PC-3 (cell line): ENCODE results near the gene MCCC1. TPM values are rescaled to one million over a fixed set of nuclear protein-coding genes. Genes with fewer than 3 reads are reported as not detected.
A peak's percentile ranks its signal among the peaks of the same experiment; 100 is the strongest.

Experiments
- ATAC-seq: fragments of 200-7000 bp; cut with Tn5 transposase; 2 replicates; pipeline ENCODE4 v1.9.1; 2020; ENCODE audit warnings: mild to moderate bottlenecking, moderate library complexity
- BruUV-seq: library from RNA; stranded (reverse); fragments of 400-500 nt; replicated peaks from 2 replicates; lab custom pipeline; 2021; lab: Mats Ljungman, UMichigan
- CTCF ChIA-PET: fragments of 300-600 bp; sonication (Branson Sonifier 250); formaldehyde crosslinking; loops from one replicate; lab custom pipeline; 2022; ENCODE audit warnings: antibody characterized with exemption; lab: Charles Lee
- POLR2A ChIA-PET: fragments of 300-600 bp; sonication (Branson Sonifier 250); formaldehyde crosslinking; loops from one replicate; lab custom pipeline; 2022; ENCODE audit warnings: antibody characterized with exemption; ENCODE audit not compliant: unreplicated experiment; lab: Charles Lee
- DNase-seq: peaks from one replicate; pipeline ENCODE4 v3.0.0-alpha.2; 2015
- H2AFZ ChIP-seq: fragments of 300-600 bp; sonication (generic); 2 replicates; pipeline ENCODE4 v1.6.0; 2016; ENCODE audit warnings: antibody characterized with exemption, low read length
- H3F3A ChIP-seq: fragments of 300-600 bp; sonication (generic); one replicate; pipeline ENCODE4 v1.6.0; 2017; ENCODE audit warnings: antibody characterized with exemption, low read length, control low read depth, mild to moderate bottlenecking; ENCODE audit not compliant: unreplicated experiment
- H3K27ac ChIP-seq: fragments of 300-600 bp; sonication (generic); 2 replicates; pipeline ENCODE4 v1.5.1; 2016; ENCODE audit warnings: mild to moderate bottlenecking, low read length
- H3K27me3 ChIP-seq: fragments of 300-600 bp; sonication (generic); 2 replicates; pipeline ENCODE4 v1.6.1; 2016; ENCODE audit warnings: low read length, mixed read lengths
- H3K36me3 ChIP-seq: fragments of 300-600 bp; sonication (generic); 2 replicates; pipeline ENCODE4 v1.6.1; 2016; ENCODE audit warnings: low read depth, mixed run types, low read length, mixed read lengths
- H3K4me1 ChIP-seq: fragments of 300-600 bp; sonication (generic); 2 replicates; pipeline ENCODE4 v1.5.1; 2016; ENCODE audit warnings: low read length; ENCODE audit not compliant: insufficient read depth
- H3K4me2 ChIP-seq: fragments of 300-600 bp; sonication (generic); 2 replicates; pipeline ENCODE4 v1.6.0; 2016; ENCODE audit warnings: low read length
- H3K4me3 ChIP-seq: fragments of 300-600 bp; sonication (generic); 2 replicates; pipeline ENCODE4 v1.5.1; 2016; ENCODE audit warnings: mild to moderate bottlenecking, low read length, mixed read lengths
- H3K79me2 ChIP-seq: fragments of 300-600 bp; sonication (generic); 2 replicates; pipeline ENCODE4 v1.6.1; 2017; ENCODE audit warnings: low read length, mixed read lengths
- H3K9ac ChIP-seq: fragments of 300-600 bp; sonication (generic); 2 replicates; pipeline ENCODE4 v1.6.0; 2016; ENCODE audit warnings: mild to moderate bottlenecking, low read length
- H3K9me2 ChIP-seq: fragments of 300-600 bp; sonication (generic); replicated peaks from 2 replicates; pipeline ENCODE4 v1.6.1; 2016; ENCODE audit warnings: mixed run types, low read length, mixed read lengths
- H3K9me3 ChIP-seq: fragments of 300-600 bp; sonication (generic); 2 replicates; pipeline ENCODE4 v1.6.1; 2016; ENCODE audit warnings: low read length, mixed read lengths
- H4K20me1 ChIP-seq: fragments of 300-600 bp; sonication (generic); 2 replicates; pipeline ENCODE4 v1.6.1; 2016; ENCODE audit warnings: low read length, mixed read lengths
- CTCF ChIP-seq: fragments of 300-600 bp; sonication (generic); conservative IDR thresholded peaks from 2 replicates; pipeline ENCODE4 v1.5.1; 2017; ENCODE audit warnings: antibody characterized with exemption, low read depth, mild to moderate bottlenecking, low read length
- EZH2 ChIP-seq: fragments of 300-600 bp; sonication (generic); IDR thresholded peaks from one replicate; pipeline ENCODE4 v1.6.1; 2017; ENCODE audit warnings: antibody characterized with exemption, mild to moderate bottlenecking, low read length; ENCODE audit not compliant: unreplicated experiment
- EZH2phosphoT487 ChIP-seq: fragments of 300-600 bp; sonication (generic); IDR thresholded peaks from 2 replicates; pipeline ENCODE4 v1.6.1; 2018; ENCODE audit warnings: mild to moderate bottlenecking, antibody characterized with exemption, low read length, borderline replicate concordance
- intact Hi-C: fragments of 100-400 bp; cut with micrococcal nuclease; formaldehyde crosslinking; loops from 2 replicates; pipeline ENCODE4 v1.9.0; 2023
- total RNA-seq: library from RNA; depleted of rRNA; stranded (reverse); fragments of >200 nt; gene quantifications from 2 replicates; pipeline ENCODE4 v1.2.3, GENCODE V29; 2014

MCCC1 gene
- total RNA-seq, 1 experiment from 2014 or later: 18.5 TPM

GRCh38 chr3:183074881-183075280, 24.4 kb downstream of the MCCC1 start:
- Histone ChIP-seq H2AFZ (no peak overlapping the region), H3K9ac (0 out of 2 replicates have a peak overlapping the region, but pooled peaks have one; percentile 70), H3K4me2 (peak overlapping the region; percentile 81; the same call in 1 of the 2 replicates), H3K9me3 (no peaks in the 10 kb centered on the region), H3K79me2 (no peaks in the 10 kb centered on the region), H3K27ac (peak overlapping the region; percentile 94), H3K27me3 (no peaks in the 10 kb centered on the region), H3K4me3 (no peak overlapping the region), H3K4me1 (peaks cover 18% of the 10 kb centered on the region), H3K36me3 (peaks cover 13% of the 10 kb centered on the region; the same call in 1 of the 2 replicates), H3K9me2 (no peaks in the 10 kb centered on the region), H3F3A (no peaks in the 10 kb centered on the region), H4K20me1 (no peaks in the 10 kb centered on the region)
- BruUV-seq: no TSS peak
- ATAC-seq: no peak
- ChIA-PET POLR2A (no interaction called here), CTCF (no interaction called here)
- no peak for TF ChIP-seq CTCF
- TF ChIP-seq EZH2phosphoT487: no peak
- TF ChIP-seq EZH2: no peak
- intact Hi-C loops: no loop called here
- no peak for DNase-seq

GRCh38 chr3:183074261-183074660, 25.0 kb downstream of the MCCC1 start:
- Histone ChIP-seq H3K27ac (peak overlapping the region; percentile 94), H3K4me1 (peaks cover 18% of the 10 kb centered on the region), H3K27me3 (no peaks in the 10 kb centered on the region), H3K9me3 (no peaks in the 10 kb centered on the region), H3K79me2 (no peaks in the 10 kb centered on the region), H3F3A (no peaks in the 10 kb centered on the region), H3K4me2 (peak overlapping the region; percentile 81), H3K4me3 (peak overlapping the region; percentile 52), H3K9ac (peak overlapping the region; percentile 70), H3K9me2 (no peaks in the 10 kb centered on the region), H4K20me1 (no peaks in the 10 kb centered on the region), H3K36me3 (peaks cover 13% of the 10 kb centered on the region; the same call in 1 of the 2 replicates), H2AFZ (peak overlapping the region; percentile 62)
- no peak for TF ChIP-seq CTCF
- no peak for TF ChIP-seq EZH2phosphoT487
- TF ChIP-seq EZH2: no peak
- CTCF ChIA-PET: no interaction called here
- DNase-seq (peak; percentile 80), ATAC-seq (peak; percentile 89)
- intact Hi-C loops: no loop called here
- BruUV-seq: no TSS peak
- POLR2A ChIA-PET: no interaction called here

- Histone ChIP-seq H4K20me1 (no peaks in the 10 kb centered on the region), H3K9me2 (no peaks in the 10 kb centered on the region), H3K27ac (peak overlapping the region; percentile 94), H3K4me1 (peaks cover 18% of the 10 kb centered on the region), H2AFZ (peak overlapping the region; percentile 62), H3K4me2 (peak overlapping the region; percentile 81), H3K79me2 (no peaks in the 10 kb centered on the region), H3F3A (no peaks in the 10 kb centered on the region), H3K9ac (peak overlapping the region; percentile 70), H3K27me3 (no peaks in the 10 kb centered on the region), H3K36me3 (peaks cover 9% of the 10 kb centered on the region; the same call in 1 of the 2 replicates), H3K9me3 (no peaks in the 10 kb centered on the region), H3K4me3 (peak overlapping the region; percentile 52)
- ATAC-seq (peak; percentile 89), DNase-seq (peak; percentile 68)
- BruUV-seq: TSS peak; percentile 71
- POLR2A ChIA-PET: no interaction called here
- CTCF ChIA-PET: no interaction called here
- intact Hi-C loops: no loop called here
- TF ChIP-seq EZH2 (no peak), EZH2phosphoT487 (no peak), CTCF (no peak)
Measured at GRCh38 chr3:183073839-183074238, 25.5 kb downstream of the MCCC1 start.
